ENCODE results near the gene PCDHGC4. TPM values are rescaled to one million over a fixed set of nuclear protein-coding genes. Genes with fewer than 3 reads are reported as not detected.

The PCDHGC4 gene
- total and polyA plus RNA-seq, 2 of the 13 experiments (the other 11 are each of a cell fraction or from before 2014, with no cell fraction given), result 0.07 TPM; not detected in 1

DNA sequence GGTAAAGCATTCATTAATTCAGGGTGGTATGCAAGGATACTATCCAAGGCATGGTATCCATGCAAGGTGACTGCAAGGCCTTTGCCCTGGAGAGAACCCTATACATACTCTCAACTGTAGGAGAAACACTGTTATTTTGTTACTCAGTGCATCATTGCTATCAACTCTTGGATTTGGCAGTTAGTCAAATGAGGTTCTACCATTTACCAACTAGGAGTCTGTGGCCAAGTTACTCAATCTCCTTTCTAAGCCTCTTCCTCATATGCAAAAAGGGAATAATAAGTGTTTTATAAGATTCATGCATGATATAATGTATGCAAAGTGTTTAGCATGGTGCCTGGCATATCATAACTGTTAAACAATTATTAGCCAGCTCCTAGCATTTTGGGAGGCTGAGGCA lies 5.1 kb upstream of the PCDHGC4 start:
- in situ Hi-C loops (cut with HindIII; ENCODE audit: extremely low pct_ligation_motif_present, low pct_unique_long_range_greater_than_20kb), result no loop called here
- intact Hi-C loops (cut with micrococcal nuclease; ENCODE audit: unreplicated experiment), result no loop called here
- H3K36me3 ChIP-seq (replicated peaks in 1 of 2; ENCODE audit: control insufficient read depth in 1 of 2, insufficient read depth in 2 of 2, low read length in 2 of 2), result no peaks in the 10 kb centered on the region
- H3K27me3 ChIP-seq (ENCODE audit: control insufficient read depth in 1 of 2, insufficient read depth in 2 of 2, low read length in 2 of 2), result peaks cover 2 to 14% of the 10 kb centered on the region in 2 experiments; a peak in 2 of 5 replicates
- TF ChIP-seq GZF1 (CRISPR knock-in tag; IDR thresholded peaks at IDR 0.05) (no peak), POLR2AphosphoS5 (IDR thresholded peaks at IDR 0.05; ENCODE audit: low read depth, low read length) (no peak), ZNF484 (CRISPR knock-in tag; IDR thresholded peaks at IDR 0.05; ENCODE audit: borderline replicate concordance, low read depth) (no peak), SMAD9 (CRISPR knock-in tag; IDR thresholded peaks at IDR 0.05) (no peak), TARDBP (CRISPR knock-in tag; IDR thresholded peaks at IDR 0.05) (no peak)
- TF ChIP-seq, protein P1, sequence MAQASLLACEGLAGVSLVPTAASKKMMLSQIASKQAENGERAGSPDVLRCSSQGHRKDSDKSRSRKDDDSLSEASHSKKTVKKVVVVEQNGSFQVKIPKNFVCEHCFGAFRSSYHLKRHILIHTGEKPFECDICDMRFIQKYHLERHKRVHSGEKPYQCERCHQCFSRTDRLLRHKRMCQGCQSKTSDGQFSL (CRISPR knock-in tag; IDR thresholded peaks at IDR 0.05), result no peak
- no peak overlapping the region for H3K4me3 ChIP-seq (replicated peaks in 1 of 3; ENCODE audit: insufficient read depth in 1 of 3, low read depth in 2 of 3, low read length in 3 of 3)
- DNase-seq (ENCODE audit: low spot score) (no peak), ATAC-seq (no peak), FAIRE-seq (no peak)
- H4K20me1 ChIP-seq (ENCODE audit: insufficient read depth, low read length), result no peaks in the 10 kb centered on the region
- no peak overlapping the region for H2AFZ ChIP-seq (ENCODE audit: low read length)
- no TSS peak for BruUV-seq (replicated peaks)
- no peaks in the 10 kb centered on the region for H3K79me2 ChIP-seq (ENCODE audit: insufficient read depth, low read length)
- H3K4me1 ChIP-seq (ENCODE audit: insufficient read depth, low read length), result no peaks in the 10 kb centered on the region
- H3K9me3 ChIP-seq (ENCODE audit: low read length), result no peaks in the 10 kb centered on the region
- CTCF ChIA-PET (ENCODE audit: low intra/inter-chr PET ratio, low total read pairs), result no interaction called here
- H3K4me2 ChIP-seq (ENCODE audit: low read depth, low read length), result no peak overlapping the region
- H3K9ac ChIP-seq (ENCODE audit: insufficient read depth, low read depth, low read length), result no peak overlapping the region
- no peak overlapping the region for H3K27ac ChIP-seq (ENCODE audit: extremely low read length, insufficient read depth, low read length)
- POLR2A ChIA-PET, result no interaction called here

DNA sequence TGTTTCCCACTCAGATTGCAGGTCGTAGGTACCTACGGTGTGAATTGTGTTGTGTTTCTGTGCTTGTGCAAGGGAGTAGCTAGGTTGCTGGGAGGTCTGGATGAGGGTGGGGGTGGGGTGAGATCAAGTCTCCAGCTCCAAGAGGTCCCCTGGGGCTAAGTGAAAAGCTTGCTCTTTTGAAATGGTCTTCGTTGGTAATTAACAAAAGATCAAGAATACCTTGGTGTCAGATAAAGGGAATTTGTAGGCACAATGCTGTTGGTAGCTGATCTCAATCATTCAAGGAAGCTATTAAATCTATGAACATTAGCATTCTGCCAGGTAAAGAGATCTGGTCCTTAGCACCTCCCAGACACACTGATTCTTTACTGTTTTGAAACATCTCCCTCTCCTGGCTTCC lies 928 bp upstream of the PCDHGC4 start:
- ATAC-seq, result no peak
- DNase-seq (ENCODE audit: low spot score), result no peak
- Histone ChIP-seq H3K9me3 (ENCODE audit: low read length) (no peaks in the 10 kb centered on the region), H3K9ac (ENCODE audit: insufficient read depth, low read depth, low read length) (no peak overlapping the region), H2AFZ (ENCODE audit: low read length) (no peak overlapping the region), H3K27ac (ENCODE audit: extremely low read length, insufficient read depth, low read length) (no peak overlapping the region), H3K4me2 (ENCODE audit: low read depth, low read length) (no peak overlapping the region), H3K36me3 (replicated peaks in 1 of 2; ENCODE audit: control insufficient read depth in 1 of 2, insufficient read depth in 2 of 2, low read length in 2 of 2) (no peaks in the 10 kb centered on the region), H3K4me3 (replicated peaks in 1 of 3; ENCODE audit: insufficient read depth in 1 of 3, low read depth in 2 of 3, low read length in 3 of 3) (no peak overlapping the region), H3K27me3 (ENCODE audit: control insufficient read depth in 1 of 2, insufficient read depth in 2 of 2, low read length in 2 of 2) (peaks cover 3 to 31% of the 10 kb centered on the region in 2 experiments), H3K4me1 (ENCODE audit: insufficient read depth, low read length) (no peaks in the 10 kb centered on the region), H4K20me1 (ENCODE audit: insufficient read depth, low read length) (no peaks in the 10 kb centered on the region), H3K79me2 (ENCODE audit: insufficient read depth, low read length) (no peaks in the 10 kb centered on the region)
- TF ChIP-seq, protein P2, sequence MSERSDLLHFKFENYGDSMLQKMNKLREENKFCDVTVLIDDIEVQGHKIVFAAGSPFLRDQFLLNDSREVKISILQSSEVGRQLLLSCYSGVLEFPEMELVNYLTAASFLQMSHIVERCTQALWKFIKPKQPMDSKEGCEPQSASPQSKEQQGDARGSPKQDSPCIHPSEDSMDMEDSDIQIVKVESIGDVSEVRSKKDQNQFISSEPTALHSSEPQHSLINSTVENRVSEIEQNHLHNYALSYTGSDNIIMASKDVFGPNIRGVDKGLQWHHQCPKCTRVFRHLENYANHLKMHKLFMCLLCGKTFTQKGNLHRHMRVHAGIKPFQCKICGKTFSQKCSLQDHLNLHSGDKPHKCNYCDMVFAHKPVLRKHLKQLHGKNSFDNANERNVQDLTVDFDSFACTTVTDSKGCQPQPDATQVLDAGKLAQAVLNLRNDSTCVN (CRISPR knock-in tag; IDR thresholded peaks at IDR 0.05; ENCODE audit: borderline replicate concordance), result no peak
- no peak for TF ChIP-seq TCF7L2 (IDR thresholded peaks at IDR 0.05; ENCODE audit: low read depth, low read length)
- no peak for TF ChIP-seq DR1 (CRISPR knock-in tag; IDR thresholded peaks at IDR 0.05)
- TF ChIP-seq ATRX (CRISPR knock-in tag; IDR thresholded peaks at IDR 0.05; ENCODE audit: borderline replicate concordance), result no peak
- TF ChIP-seq, protein P3, sequence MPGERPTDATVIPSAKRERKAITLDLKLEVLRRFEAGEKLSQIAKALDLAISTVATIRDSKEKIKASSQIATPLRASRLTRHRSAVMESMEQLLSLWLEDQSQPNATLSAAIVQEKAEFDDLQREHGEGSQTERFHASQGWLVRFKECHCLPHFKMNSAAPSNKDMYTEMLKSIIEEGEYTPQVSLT (CRISPR knock-in tag; IDR thresholded peaks at IDR 0.05; ENCODE audit: borderline replicate concordance, low read depth), result no peak
- no peak for TF ChIP-seq ZNF225 (CRISPR knock-in tag; IDR thresholded peaks at IDR 0.05)
- in situ Hi-C loops (cut with HindIII; ENCODE audit: extremely low pct_ligation_motif_present, low pct_unique_long_range_greater_than_20kb) (no loop called here), intact Hi-C loops (cut with micrococcal nuclease; ENCODE audit: unreplicated experiment) (no loop called here)
- BruUV-seq (replicated peaks), result no TSS peak
- ChIA-PET POLR2A (no interaction called here), CTCF (ENCODE audit: low intra/inter-chr PET ratio, low total read pairs) (no interaction called here)
- no peak for FAIRE-seq
- 28% methylated on average over 3 of the region's 3 CpGs for WGBS (ENCODE audit: low lambda C conversion rate)

Data from HepG2 (cell line).